ENCODE measurements around the gene PPP2R3B.

DNA sequence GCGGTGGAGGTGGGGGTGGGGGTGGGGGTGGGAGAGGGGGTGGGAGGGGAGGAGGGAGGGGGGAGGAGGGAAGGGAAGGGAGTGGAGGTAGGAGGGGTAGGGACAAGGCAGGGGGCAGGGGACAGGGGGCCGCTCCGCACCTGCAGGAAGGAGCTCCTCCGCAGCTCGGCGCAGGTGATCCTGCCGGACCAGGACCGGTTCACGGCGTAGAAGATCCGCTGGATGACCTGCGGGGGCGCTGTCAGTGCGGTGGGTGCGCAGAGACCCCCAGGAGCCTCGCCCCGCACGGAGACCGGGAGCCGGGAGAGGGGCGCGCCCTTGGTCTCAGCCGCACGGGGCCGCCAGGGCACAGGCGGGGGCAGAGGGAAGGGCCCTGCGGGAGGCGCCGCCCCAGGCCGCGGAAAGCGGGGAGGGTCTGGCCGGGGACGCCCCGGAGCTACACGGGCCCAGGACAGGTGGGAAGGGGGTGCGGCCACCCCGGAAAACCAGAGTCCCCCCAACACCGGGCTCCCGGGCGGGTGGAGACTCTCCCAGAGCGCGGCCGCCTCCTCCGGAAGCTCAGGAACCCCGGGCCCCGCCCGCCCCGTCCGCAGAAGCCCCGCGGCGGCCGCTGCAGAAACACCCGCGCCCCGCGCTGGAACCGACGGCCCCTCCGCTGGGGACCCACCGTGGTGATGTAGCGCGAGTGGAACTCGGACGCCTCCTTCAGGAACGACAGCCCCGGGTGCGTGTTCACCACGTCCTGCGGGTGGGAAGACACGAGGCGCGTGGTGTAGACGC lies 40.5 kb downstream of the PPP2R3B start:
- TF ChIP-seq, protein P1, sequence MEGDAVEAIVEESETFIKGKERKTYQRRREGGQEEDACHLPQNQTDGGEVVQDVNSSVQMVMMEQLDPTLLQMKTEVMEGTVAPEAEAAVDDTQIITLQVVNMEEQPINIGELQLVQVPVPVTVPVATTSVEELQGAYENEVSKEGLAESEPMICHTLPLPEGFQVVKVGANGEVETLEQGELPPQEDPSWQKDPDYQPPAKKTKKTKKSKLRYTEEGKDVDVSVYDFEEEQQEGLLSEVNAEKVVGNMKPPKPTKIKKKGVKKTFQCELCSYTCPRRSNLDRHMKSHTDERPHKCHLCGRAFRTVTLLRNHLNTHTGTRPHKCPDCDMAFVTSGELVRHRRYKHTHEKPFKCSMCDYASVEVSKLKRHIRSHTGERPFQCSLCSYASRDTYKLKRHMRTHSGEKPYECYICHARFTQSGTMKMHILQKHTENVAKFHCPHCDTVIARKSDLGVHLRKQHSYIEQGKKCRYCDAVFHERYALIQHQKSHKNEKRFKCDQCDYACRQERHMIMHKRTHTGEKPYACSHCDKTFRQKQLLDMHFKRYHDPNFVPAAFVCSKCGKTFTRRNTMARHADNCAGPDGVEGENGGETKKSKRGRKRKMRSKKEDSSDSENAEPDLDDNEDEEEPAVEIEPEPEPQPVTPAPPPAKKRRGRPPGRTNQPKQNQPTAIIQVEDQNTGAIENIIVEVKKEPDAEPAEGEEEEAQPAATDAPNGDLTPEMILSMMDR (IDR thresholded peaks at IDR 0.05), result no peak
- TF ChIP-seq POLR2A (IDR thresholded peaks at IDR 0.05), result no peak

Data from Peyer's patch (tissue), 4 donors.